ENCODE data around the gene EYA2.

EYA2 gene

GRCh38 chr20:47152068-47152467 lies 257.4 kb downstream of the EYA2 start:
- Histone ChIP-seq H2AFZ (ENCODE audit: low read depth) (no peak overlapping the region), H3K79me2 (ENCODE audit: insufficient read depth, low read depth) (no peaks in the 10 kb centered on the region), H3K4me2 (no peak overlapping the region), H4K20me1 (ENCODE audit: insufficient read depth) (no peaks in the 10 kb centered on the region), H3K4me3 (IDR thresholded peaks at IDR 0.05; ENCODE audit: insufficient read depth, low read depth, low read length) (no peak overlapping the region), H3K9ac (no peak overlapping the region), H3K27me3 (ENCODE audit: insufficient read depth, low read depth) (no peaks in the 10 kb centered on the region), H3K27ac (no peak overlapping the region), H3K36me3 (ENCODE audit: insufficient read depth) (no peaks in the 10 kb centered on the region), H3K4me1 (ENCODE audit: low read depth, poor library complexity, severe bottlenecking) (no peaks in the 10 kb centered on the region)
- TF ChIP-seq, protein P1, sequence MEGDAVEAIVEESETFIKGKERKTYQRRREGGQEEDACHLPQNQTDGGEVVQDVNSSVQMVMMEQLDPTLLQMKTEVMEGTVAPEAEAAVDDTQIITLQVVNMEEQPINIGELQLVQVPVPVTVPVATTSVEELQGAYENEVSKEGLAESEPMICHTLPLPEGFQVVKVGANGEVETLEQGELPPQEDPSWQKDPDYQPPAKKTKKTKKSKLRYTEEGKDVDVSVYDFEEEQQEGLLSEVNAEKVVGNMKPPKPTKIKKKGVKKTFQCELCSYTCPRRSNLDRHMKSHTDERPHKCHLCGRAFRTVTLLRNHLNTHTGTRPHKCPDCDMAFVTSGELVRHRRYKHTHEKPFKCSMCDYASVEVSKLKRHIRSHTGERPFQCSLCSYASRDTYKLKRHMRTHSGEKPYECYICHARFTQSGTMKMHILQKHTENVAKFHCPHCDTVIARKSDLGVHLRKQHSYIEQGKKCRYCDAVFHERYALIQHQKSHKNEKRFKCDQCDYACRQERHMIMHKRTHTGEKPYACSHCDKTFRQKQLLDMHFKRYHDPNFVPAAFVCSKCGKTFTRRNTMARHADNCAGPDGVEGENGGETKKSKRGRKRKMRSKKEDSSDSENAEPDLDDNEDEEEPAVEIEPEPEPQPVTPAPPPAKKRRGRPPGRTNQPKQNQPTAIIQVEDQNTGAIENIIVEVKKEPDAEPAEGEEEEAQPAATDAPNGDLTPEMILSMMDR (conservative IDR thresholded peaks at IDR 0.05; ENCODE audit: low read depth, low read length) = no peak

GRCh38 chr20:47154089-47154488 lies 259.4 kb downstream of the EYA2 start:
- Histone ChIP-seq H2AFZ (ENCODE audit: low read depth) (no peak overlapping the region), H3K27ac (no peak overlapping the region), H3K4me2 (no peak overlapping the region), H3K9ac (no peak overlapping the region), H3K4me3 (IDR thresholded peaks at IDR 0.05; ENCODE audit: insufficient read depth, low read depth, low read length) (no peak overlapping the region), H3K27me3 (ENCODE audit: insufficient read depth, low read depth) (no peaks in the 10 kb centered on the region), H4K20me1 (ENCODE audit: insufficient read depth) (no peaks in the 10 kb centered on the region), H3K36me3 (ENCODE audit: insufficient read depth) (no peaks in the 10 kb centered on the region), H3K4me1 (ENCODE audit: low read depth, poor library complexity, severe bottlenecking) (no peaks in the 10 kb centered on the region), H3K79me2 (ENCODE audit: insufficient read depth, low read depth) (no peaks in the 10 kb centered on the region)
- TF ChIP-seq, protein P1 (conservative IDR thresholded peaks at IDR 0.05; ENCODE audit: low read depth, low read length) = no peak

DNA sequence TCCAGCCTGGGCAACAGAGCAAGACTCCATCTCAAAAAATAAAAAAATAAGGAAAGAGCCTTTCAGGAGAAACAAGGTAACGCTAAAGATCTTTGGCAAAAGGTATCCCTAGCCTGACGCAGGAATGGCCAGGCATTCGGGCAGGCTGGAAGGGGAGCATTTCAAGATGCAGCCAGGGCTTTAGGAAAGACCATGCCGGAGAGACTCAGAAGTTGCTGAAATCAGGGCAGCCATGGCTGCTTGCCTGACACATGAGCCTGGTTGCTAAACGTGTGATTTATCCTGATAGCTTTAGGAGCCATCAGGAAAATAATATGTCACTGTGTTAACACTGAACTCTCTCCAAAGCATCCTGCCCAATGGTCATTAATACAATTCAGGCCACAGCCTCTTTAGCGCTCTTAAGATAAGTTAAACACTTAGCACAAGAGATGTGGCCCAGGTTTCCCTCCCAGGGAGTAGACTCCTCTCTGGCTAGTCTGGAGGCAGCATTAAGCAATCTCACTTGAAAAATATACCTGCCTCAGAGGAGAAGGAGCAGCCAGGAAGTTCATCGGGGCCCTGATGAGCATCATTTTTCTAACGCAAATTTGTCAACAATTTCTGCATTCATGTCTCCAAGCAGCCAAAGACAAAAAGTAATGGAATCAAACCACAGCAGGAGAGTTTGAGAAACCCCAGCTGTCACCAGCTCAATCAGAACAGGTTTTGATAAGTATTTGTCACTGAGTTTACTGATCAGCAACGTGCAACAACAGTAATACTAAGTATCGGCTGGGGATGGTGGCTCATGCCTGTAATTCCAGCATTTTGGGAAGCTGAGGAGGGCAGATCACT lies 261.9 kb downstream of the EYA2 start:
- H2AFZ ChIP-seq (ENCODE audit: low read depth) = no peak overlapping the region

DNA sequence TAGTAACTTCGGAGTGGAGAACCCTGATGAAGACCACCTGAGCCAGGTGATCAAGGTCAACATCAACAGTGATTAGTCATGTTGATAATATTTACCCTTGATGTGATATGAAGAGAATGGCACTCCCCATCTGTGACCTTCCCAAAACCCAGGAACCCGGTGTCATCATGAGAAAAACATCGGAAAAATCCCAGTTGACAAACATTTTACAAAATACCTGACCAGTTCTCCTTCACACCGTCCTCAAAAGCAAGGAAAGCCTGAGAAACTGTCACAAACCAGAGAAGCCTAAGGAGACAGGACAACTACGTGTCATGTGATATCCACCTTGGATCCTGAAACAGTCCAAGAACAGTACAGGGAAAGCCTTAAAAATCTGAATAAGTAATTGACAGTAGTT lies 264.5 kb downstream of the EYA2 start:
- TF ChIP-seq, protein P1 (conservative IDR thresholded peaks at IDR 0.05; ENCODE audit: low read depth, low read length) = no peak
- no peak overlapping the region for H3K9ac ChIP-seq
- H3K27me3 ChIP-seq (ENCODE audit: insufficient read depth, low read depth) = no peaks in the 10 kb centered on the region
- no peak overlapping the region for H3K4me2 ChIP-seq
- no peak overlapping the region for H2AFZ ChIP-seq (ENCODE audit: low read depth)
- no peak overlapping the region for H3K4me3 ChIP-seq (IDR thresholded peaks at IDR 0.05; ENCODE audit: insufficient read depth, low read depth, low read length)
- H3K36me3 ChIP-seq (ENCODE audit: insufficient read depth) = no peaks in the 10 kb centered on the region
- H3K4me1 ChIP-seq (ENCODE audit: low read depth, poor library complexity, severe bottlenecking) = no peaks in the 10 kb centered on the region
- no peak overlapping the region for H3K27ac ChIP-seq
- H4K20me1 ChIP-seq (ENCODE audit: insufficient read depth) = no peaks in the 10 kb centered on the region
- no peaks in the 10 kb centered on the region for H3K79me2 ChIP-seq (ENCODE audit: insufficient read depth, low read depth)

More for the DNA sequence above, 261.9 kb downstream of the EYA2 start:
- Histone ChIP-seq H3K9ac (no peak overlapping the region), H3K27me3 (ENCODE audit: insufficient read depth, low read depth) (no peaks in the 10 kb centered on the region), H3K4me2 (no peak overlapping the region), H3K36me3 (ENCODE audit: insufficient read depth) (no peaks in the 10 kb centered on the region), H3K4me1 (ENCODE audit: low read depth, poor library complexity, severe bottlenecking) (no peaks in the 10 kb centered on the region), H3K27ac (no peak overlapping the region), H3K4me3 (IDR thresholded peaks at IDR 0.05; ENCODE audit: insufficient read depth, low read depth, low read length) (no peak overlapping the region), H4K20me1 (ENCODE audit: insufficient read depth) (no peaks in the 10 kb centered on the region), H3K79me2 (ENCODE audit: insufficient read depth, low read depth) (no peaks in the 10 kb centered on the region)
- TF ChIP-seq, protein P1 (conservative IDR thresholded peaks at IDR 0.05; ENCODE audit: low read depth, low read length) = no peak

Data from KMS-11 (cell line).